NB4 (cell line): Measurements from ENCODE around the gene ETDA.

ENCODE experiments used
- DNase-seq: peaks from one replicate; pipeline ENCODE4 v3.0.0; 2010; ENCODE audit warnings: low read depth
- H3K4me3 ChIP-seq: one replicate; pipeline ENCODE4 v1.5.1; 2011; ENCODE audit warnings: mild to moderate bottlenecking, low read depth, low read length, moderate library complexity
- MYC ChIP-seq: IDR thresholded peaks from 2 replicates; pipeline ENCODE4 v1.6.1; 2011; ENCODE audit warnings: low read depth, low read length
- POLR2A ChIP-seq: IDR thresholded peaks from 2 replicates; pipeline ENCODE4 v1.6.1; 2011; ENCODE audit warnings: mild to moderate bottlenecking; ENCODE audit not compliant: insufficient read length; ENCODE audit errors: extremely low read depth
- TF ChIP-seq, protein P1 (sequence below): IDR thresholded peaks from 2 replicates; pipeline ENCODE4 v1.6.1; 2011; ENCODE audit warnings: low read depth, low read length
- TF ChIP-seq, protein P2 (sequence below): IDR thresholded peaks from one replicate; pipeline ENCODE4 v1.5.1; 2012; ENCODE audit warnings: low read depth, low read length

ETDA gene

DNA sequence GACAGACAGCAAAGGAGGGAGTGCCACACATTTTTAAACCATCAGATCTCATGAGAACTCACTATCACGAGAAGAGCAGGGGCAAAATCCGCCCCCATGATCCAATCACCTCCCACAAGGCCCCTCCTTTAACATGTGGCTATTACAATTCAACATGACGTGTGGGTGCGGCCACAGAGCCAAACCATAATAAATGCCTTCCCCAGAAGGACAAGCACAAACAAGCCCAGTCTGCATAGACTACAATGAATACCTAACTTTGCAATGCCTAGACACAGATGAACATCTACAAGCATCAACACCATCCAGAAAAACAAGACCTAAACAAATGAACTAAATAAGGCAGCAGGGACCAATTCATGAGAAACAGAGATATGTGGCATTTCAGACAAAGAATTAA, 12.3 kb downstream of the ETDA start:
- H3K4me3 ChIP-seq: no peak overlapping the region
- no peak for DNase-seq
- TF ChIP-seq POLR2A (no peak), MYC (no peak)
- TF ChIP-seq, protein P1, sequence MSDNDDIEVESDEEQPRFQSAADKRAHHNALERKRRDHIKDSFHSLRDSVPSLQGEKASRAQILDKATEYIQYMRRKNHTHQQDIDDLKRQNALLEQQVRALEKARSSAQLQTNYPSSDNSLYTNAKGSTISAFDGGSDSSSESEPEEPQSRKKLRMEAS: no peak
- TF ChIP-seq, protein P2, sequence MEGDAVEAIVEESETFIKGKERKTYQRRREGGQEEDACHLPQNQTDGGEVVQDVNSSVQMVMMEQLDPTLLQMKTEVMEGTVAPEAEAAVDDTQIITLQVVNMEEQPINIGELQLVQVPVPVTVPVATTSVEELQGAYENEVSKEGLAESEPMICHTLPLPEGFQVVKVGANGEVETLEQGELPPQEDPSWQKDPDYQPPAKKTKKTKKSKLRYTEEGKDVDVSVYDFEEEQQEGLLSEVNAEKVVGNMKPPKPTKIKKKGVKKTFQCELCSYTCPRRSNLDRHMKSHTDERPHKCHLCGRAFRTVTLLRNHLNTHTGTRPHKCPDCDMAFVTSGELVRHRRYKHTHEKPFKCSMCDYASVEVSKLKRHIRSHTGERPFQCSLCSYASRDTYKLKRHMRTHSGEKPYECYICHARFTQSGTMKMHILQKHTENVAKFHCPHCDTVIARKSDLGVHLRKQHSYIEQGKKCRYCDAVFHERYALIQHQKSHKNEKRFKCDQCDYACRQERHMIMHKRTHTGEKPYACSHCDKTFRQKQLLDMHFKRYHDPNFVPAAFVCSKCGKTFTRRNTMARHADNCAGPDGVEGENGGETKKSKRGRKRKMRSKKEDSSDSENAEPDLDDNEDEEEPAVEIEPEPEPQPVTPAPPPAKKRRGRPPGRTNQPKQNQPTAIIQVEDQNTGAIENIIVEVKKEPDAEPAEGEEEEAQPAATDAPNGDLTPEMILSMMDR: no peak

DNA sequence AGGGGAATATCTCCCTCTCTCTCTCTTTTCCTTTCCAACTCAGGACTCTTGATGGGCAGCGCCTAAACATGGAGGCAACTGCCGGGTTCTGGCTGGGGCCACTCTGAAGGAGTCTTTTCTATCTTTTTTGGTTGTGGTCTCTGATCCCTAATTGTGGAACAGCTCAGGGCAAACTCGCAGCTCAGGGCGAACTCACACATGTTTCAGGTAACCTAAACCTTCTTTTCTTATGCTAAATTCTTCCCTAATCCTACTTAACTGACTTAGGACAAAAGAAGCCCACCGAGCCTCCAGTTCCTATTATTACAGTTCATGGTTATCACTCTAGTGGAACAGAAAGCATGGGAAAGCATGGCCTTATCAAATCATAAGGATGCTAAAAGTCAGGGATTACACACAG, 21.3 kb downstream of the ETDA start:
- no peak for DNase-seq
- TF ChIP-seq, protein P1: no peak
- TF ChIP-seq, protein P2: no peak
- TF ChIP-seq MYC (no peak), POLR2A (no peak)
- no peak overlapping the region for H3K4me3 ChIP-seq

DNA sequence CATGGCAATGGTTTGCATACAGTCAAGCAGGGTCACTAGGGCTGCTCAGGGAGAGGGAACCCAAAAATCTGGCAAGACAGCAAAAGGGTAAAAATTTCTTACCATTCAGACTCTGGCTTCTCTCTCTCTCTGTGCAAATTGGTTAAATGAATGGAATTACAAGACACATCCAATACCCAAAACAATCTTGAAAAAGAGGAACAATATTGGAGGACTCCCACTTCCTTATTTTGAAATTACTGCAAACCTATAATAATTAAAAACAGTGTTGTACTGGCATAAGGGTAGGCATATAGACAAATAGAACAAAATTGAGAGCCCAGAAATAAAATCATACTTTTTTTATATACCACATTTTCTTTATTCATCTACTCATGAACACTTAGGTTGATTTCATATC, 24.1 kb downstream of the ETDA start:
- DNase-seq: peak; percentile 43

DNA sequence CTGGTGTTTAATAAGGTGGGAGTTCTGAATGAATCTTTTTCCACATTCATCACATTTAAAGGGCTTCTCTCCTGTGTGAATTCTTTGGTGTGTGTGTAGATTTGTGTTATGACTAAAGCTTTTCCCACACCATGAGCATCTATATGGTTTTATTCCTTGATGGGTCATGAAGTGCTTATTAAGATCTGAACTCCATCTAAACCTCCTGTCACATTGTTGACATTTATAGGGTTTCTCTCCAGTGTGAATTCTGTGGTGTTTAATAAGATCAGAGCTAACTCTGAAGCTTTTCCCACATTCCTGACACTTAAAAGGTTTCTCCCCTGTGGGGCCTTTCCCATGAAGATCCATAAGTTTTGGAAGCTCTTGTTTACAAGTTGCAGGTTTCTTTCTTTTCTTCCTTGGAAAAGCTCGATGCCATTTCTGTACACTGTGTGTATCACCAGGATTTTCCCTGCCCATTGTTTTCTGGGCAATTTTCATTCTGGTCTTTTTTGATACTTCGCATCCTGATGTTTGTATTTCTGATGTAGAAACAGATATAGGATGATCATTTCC, 35.5 kb downstream of the ETDA start:
- TF ChIP-seq, protein P1: no peak
- TF ChIP-seq POLR2A: no peak
- TF ChIP-seq, protein P2: no peak
- no peak for TF ChIP-seq MYC
- no peak overlapping the region for H3K4me3 ChIP-seq
- DNase-seq: no peak

More for the DNA sequence above, 24.1 kb downstream of the ETDA start:
- H3K4me3 ChIP-seq: no peak overlapping the region
- TF ChIP-seq, protein P2: no peak
- no peak for TF ChIP-seq POLR2A
- no peak for TF ChIP-seq MYC
- TF ChIP-seq, protein P1: no peak

DNA sequence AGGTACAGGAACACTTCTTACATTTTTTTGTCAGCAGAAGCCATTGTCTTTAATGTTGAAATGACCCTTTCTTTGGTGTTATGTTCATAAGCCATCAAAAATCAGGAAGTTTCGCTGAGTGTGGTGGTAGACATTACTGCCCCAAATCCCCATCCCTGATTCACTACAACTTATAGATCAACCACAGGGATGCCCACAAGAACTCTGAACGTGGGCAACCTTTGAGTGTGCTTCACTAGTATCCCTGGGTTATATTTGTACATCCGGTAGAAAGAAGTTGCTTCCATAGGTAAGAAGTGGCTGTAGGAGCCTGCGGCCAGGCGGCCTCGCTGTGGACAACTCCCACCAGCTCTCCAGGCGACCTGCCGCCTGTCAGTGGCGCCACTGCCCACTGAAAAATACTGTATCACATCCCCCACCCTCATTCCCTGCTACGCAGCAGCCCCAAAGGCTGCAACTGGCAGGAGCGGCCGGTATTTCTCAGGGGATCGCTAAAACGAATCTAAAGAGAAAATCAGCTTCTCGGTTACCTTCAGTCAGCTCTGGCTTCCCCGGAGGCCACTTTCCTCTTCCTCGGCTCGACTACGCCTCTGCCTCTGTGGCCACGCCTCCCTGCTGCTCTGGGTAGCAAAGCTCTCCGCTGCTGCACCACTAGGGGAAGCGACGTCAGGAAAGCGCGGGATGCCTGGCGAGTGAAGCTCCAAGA, 43.5 kb downstream of the ETDA start:
- TF ChIP-seq MYC: no peak
- TF ChIP-seq, protein P2: no peak
- TF ChIP-seq, protein P1: no peak
- no peak for TF ChIP-seq POLR2A

More for the DNA sequence above, 43.5 kb downstream of the ETDA start:
- no peak overlapping the region for H3K4me3 ChIP-seq
- no peak for DNase-seq
